Measurements from ENCODE around the gene SRP9. TPM values are rescaled to one million over a fixed set of nuclear protein-coding genes. Genes with fewer than 3 reads are reported as not detected.
A peak's percentile ranks its signal among the peaks of the same experiment; 100 is the strongest.

Gene SRP9
- total and polyA plus RNA-seq, 8 donors = 68.9 to 289 (median 156) TPM

- H3K27me3 ChIP-seq = no peaks in the 10 kb centered on the region
- no peak overlapping the region for H3K4me3 ChIP-seq
- H3K9me3 ChIP-seq = no peaks in the 10 kb centered on the region
- H3K27ac ChIP-seq = peak overlapping the region in 2 of 5 donors; percentile 59 to 68
- TF ChIP-seq POLR2A (IDR thresholded peaks at IDR 0.05) (no peak), CTCF (IDR thresholded peaks at IDR 0.05) (no peak), POLR2AphosphoS5 (IDR thresholded peaks at IDR 0.05) (no peak), EP300 (IDR thresholded peaks at IDR 0.05) (no peak)
- peak in 1 of 2 donors; percentile 7 for DNase-seq
- intact Hi-C loops (cut with DNase I; ENCODE audit: low total_unique reads) = loop anchor here (10.0 kb wide), 1 partner anchor 207 kb away; no protein-coding TSS in a partner anchor
- peaks cover 18 to 43% (median 31%) of the 10 kb centered on the region in 4 donors for H3K4me1 ChIP-seq
- 76 to 93% (median 83%) methylated on average over 5 of the region's 5 CpGs for WGBS, 5 donors
- H3K36me3 ChIP-seq = no peaks in the 10 kb centered on the region
Observed at GRCh38 chr1:225762002-225762441, 15.6 kb upstream of the SRP9 start.

- WGBS, 5 donors = 53 to 64% (median 61%) methylated on average over 5 of the region's 5 CpGs
- Histone ChIP-seq H3K9me3 (no peaks in the 10 kb centered on the region), H3K36me3 (no peaks in the 10 kb centered on the region), H3K27me3 (no peaks in the 10 kb centered on the region), H3K4me3 (no peak overlapping the region), H3K27ac (peak overlapping the region in 2 of 5 donors; percentile 59 to 68), H3K4me1 (peaks cover 21 to 47% (median 34%) of the 10 kb centered on the region in 4 donors)
- intact Hi-C loops (cut with DNase I; ENCODE audit: low total_unique reads) = loop anchor here (10.0 kb wide), 1 partner anchor 208 kb away; no protein-coding TSS in a partner anchor
- no peak for TF ChIP-seq CTCF (IDR thresholded peaks at IDR 0.05)
- no peak for TF ChIP-seq POLR2AphosphoS5 (IDR thresholded peaks at IDR 0.05)
- no peak for TF ChIP-seq EP300 (IDR thresholded peaks at IDR 0.05)
- TF ChIP-seq POLR2A (IDR thresholded peaks at IDR 0.05) = no peak
- peak; percentile 9 to 57 for DNase-seq
Observed at GRCh38 chr1:225762444-225762843, 15.2 kb upstream of the SRP9 start.

GRCh38 chr1:225763716-225764548, 13.7 kb upstream of the SRP9 start:
- Histone ChIP-seq H3K36me3 (no peaks in the 10 kb centered on the region), H3K9me3 (no peaks in the 10 kb centered on the region), H3K27ac (peak overlapping the region in 4 of 5 donors; percentile 14 to 71 (median 64)), H3K4me3 (no peak overlapping the region), H3K27me3 (no peaks in the 10 kb centered on the region), H3K4me1 (peaks cover 29 to 62% (median 46%) of the 10 kb centered on the region in 4 donors)
- WGBS, 5 donors = 25 to 43% (median 29%) methylated on average over 9 of the region's 9 CpGs
- intact Hi-C loops (cut with DNase I; ENCODE audit: low total_unique reads) = loop anchor here (10.0 kb wide), 1 partner anchor 209 kb away; no protein-coding TSS in a partner anchor
- TF ChIP-seq POLR2AphosphoS5 (IDR thresholded peaks at IDR 0.05) (no peak), EP300 (IDR thresholded peaks at IDR 0.05) (no peak), CTCF (IDR thresholded peaks at IDR 0.05) (no peak), POLR2A (IDR thresholded peaks at IDR 0.05) (no peak)
- peak; percentile 29 to 55 for DNase-seq

- Histone ChIP-seq H3K36me3 (no peaks in the 10 kb centered on the region), H3K9me3 (no peaks in the 10 kb centered on the region), H3K4me3 (no peak overlapping the region), H3K27me3 (no peaks in the 10 kb centered on the region), H3K27ac (peak overlapping the region in 2 of 5 donors; percentile 27 to 77), H3K4me1 (peaks cover 29 to 74% (median 52%) of the 10 kb centered on the region in 4 donors)
- WGBS, 5 donors = 69 to 89% (median 70%) methylated on average over 4 to 6 of the region's 6 CpGs
- peak in 1 of 2 donors; percentile 30 for DNase-seq
- TF ChIP-seq CTCF (IDR thresholded peaks at IDR 0.05) = no peak
- no peak for TF ChIP-seq POLR2AphosphoS5 (IDR thresholded peaks at IDR 0.05)
- TF ChIP-seq POLR2A (IDR thresholded peaks at IDR 0.05) = no peak
- no peak for TF ChIP-seq EP300 (IDR thresholded peaks at IDR 0.05)
- intact Hi-C loops (cut with DNase I; ENCODE audit: low total_unique reads) = loop anchor here (10.0 kb wide), 1 partner anchor 211 kb away; no protein-coding TSS in a partner anchor
Observed at GRCh38 chr1:225765982-225766674, 11.5 kb upstream of the SRP9 start.
